Activated CD4-positive, alpha-beta T cell treated with anti-CD3 and anti-CD28 coated beads, Interleukin-2, amount 10 ng/mL, durations not matched to agents 7 days and 5 days (primary cell): ENCODE data around the gene DCBLD2. TPM values are rescaled to one million over a fixed set of nuclear protein-coding genes. Genes with fewer than 3 reads are reported as not detected.

Source experiments
- CTCF ChIA-PET: fragments of 350-600 bp; sonication (Branson Sonifier 250); formaldehyde crosslinking; loops from one replicate; lab custom pipeline; 2021; ENCODE audit warnings: antibody characterized with exemption; lab: Charles Lee
- POLR2A ChIA-PET: fragments of 350-600 bp; sonication (Branson Sonifier 250); formaldehyde crosslinking; loops from one replicate; lab custom pipeline; 2021; ENCODE audit warnings: antibody characterized with exemption; lab: Charles Lee
- DNase-seq: peaks from one replicate; pipeline ENCODE4 v3.0.0-alpha.2; 2020
- H3K27ac Mint-ChIP-seq: one replicate; pipeline ENCODE4 v1.8.0; 2021; ENCODE audit warnings: mild to moderate bottlenecking, moderate library complexity, mixed read lengths
- H3K27me3 Mint-ChIP-seq: one replicate; pipeline ENCODE4 v1.8.0; 2021; ENCODE audit warnings: mixed read lengths
- H3K36me3 Mint-ChIP-seq: one replicate; pipeline ENCODE4 v1.8.0; 2021; ENCODE audit warnings: low read depth, mixed read lengths
- H3K4me1 Mint-ChIP-seq: one replicate; pipeline ENCODE4 v1.8.0; 2021; ENCODE audit warnings: mixed read lengths
- H3K4me3 Mint-ChIP-seq: one replicate; pipeline ENCODE4 v1.8.0; 2021; ENCODE audit warnings: mild to moderate bottlenecking, moderate library complexity, mixed read lengths
- H3K9me3 Mint-ChIP-seq: one replicate; pipeline ENCODE4 v1.8.0; 2021; ENCODE audit warnings: mixed read lengths
- total RNA-seq, 2 experiments: library from RNA; stranded (reverse); gene quantifications; one replicate each; pipeline ENCODE4 v1.2.3, GENCODE V29; 2021

Gene DCBLD2
- total RNA-seq, 2 experiments from 2014 or later, result 3.2 to 3.9 TPM

DNA sequence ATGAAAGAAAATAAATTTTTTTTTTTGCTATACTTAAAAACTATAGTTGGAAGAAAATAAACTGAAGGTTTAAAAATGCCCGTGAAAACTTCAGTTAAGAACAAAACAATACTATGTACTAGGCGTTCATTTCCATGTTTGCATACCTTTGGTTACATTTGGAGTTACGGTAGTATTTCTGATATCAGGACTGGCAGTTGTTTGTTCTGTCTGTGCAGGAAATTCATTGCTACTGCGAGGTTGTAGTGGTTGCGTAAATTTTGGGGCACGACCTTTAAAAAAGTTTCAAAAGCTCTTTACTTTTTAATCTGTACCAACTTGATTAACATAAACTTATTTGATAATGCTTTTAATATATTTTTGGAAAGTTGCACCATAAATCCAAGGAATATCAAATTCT is 90.4 kb downstream of the DCBLD2 start:
- H3K27me3 Mint-ChIP-seq, result no peaks in the 10 kb centered on the region
- ChIA-PET CTCF (no interaction called here), POLR2A (no interaction called here)
- no peaks in the 10 kb centered on the region for H3K9me3 Mint-ChIP-seq
- DNase-seq, result no peak
- H3K4me1 Mint-ChIP-seq, result no peaks in the 10 kb centered on the region
- H3K36me3 Mint-ChIP-seq, result no peaks in the 10 kb centered on the region
- H3K4me3 Mint-ChIP-seq, result no peak overlapping the region
- no peak overlapping the region for H3K27ac Mint-ChIP-seq

GRCh38 chr3:98809557-98809956 is 91.9 kb downstream of the DCBLD2 start:
- Mint-ChIP-seq H3K4me3 (no peak overlapping the region), H3K27me3 (no peaks in the 10 kb centered on the region), H3K27ac (no peak overlapping the region), H3K9me3 (no peaks in the 10 kb centered on the region), H3K4me1 (no peaks in the 10 kb centered on the region), H3K36me3 (no peaks in the 10 kb centered on the region)
- DNase-seq, result no peak
- CTCF ChIA-PET, result no interaction called here
- POLR2A ChIA-PET, result no interaction called here

GRCh38 chr3:98808071-98808470 is 93.4 kb downstream of the DCBLD2 start:
- no peak overlapping the region for H3K27ac Mint-ChIP-seq
- no peaks in the 10 kb centered on the region for H3K9me3 Mint-ChIP-seq
- H3K4me1 Mint-ChIP-seq, result no peaks in the 10 kb centered on the region
- H3K36me3 Mint-ChIP-seq, result no peaks in the 10 kb centered on the region
- no peak for DNase-seq
- no peak overlapping the region for H3K4me3 Mint-ChIP-seq
- no peaks in the 10 kb centered on the region for H3K27me3 Mint-ChIP-seq
- ChIA-PET POLR2A (no interaction called here), CTCF (no interaction called here)

GRCh38 chr3:98807561-98807960 is 93.9 kb downstream of the DCBLD2 start:
- Mint-ChIP-seq H3K36me3 (no peaks in the 10 kb centered on the region), H3K9me3 (no peaks in the 10 kb centered on the region), H3K27me3 (no peaks in the 10 kb centered on the region), H3K4me1 (no peaks in the 10 kb centered on the region), H3K27ac (no peak overlapping the region), H3K4me3 (no peak overlapping the region)
- DNase-seq, result no peak
- POLR2A ChIA-PET, result no interaction called here
- CTCF ChIA-PET, result no interaction called here

- no peaks in the 10 kb centered on the region for H3K4me1 Mint-ChIP-seq
- no peak overlapping the region for H3K4me3 Mint-ChIP-seq
- H3K27ac Mint-ChIP-seq, result no peak overlapping the region
- CTCF ChIA-PET, result no interaction called here
- H3K27me3 Mint-ChIP-seq, result no peaks in the 10 kb centered on the region
- POLR2A ChIA-PET, result no interaction called here
- no peak for DNase-seq
- no peaks in the 10 kb centered on the region for H3K9me3 Mint-ChIP-seq
- H3K36me3 Mint-ChIP-seq, result no peaks in the 10 kb centered on the region
Observed at GRCh38 chr3:98807011-98807410, 94.5 kb downstream of the DCBLD2 start.

DNA sequence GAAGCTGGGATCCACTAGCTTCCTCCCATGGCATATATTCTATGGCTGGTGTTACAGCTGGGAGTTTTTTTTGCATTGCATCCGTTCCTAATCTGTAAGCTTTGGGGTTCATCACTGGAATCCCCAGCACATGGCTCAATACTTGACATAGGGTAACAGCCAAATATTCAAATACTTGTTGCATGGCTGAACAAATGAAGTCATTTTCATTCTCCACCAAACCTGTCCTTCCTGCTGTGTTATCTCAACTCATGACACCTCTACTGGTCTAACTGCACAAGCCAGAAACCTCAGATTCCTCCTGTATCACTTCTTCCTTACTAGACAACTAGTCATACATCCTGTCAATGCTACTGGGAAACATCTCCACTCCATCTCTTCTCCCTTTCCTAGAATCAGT is 95.0 kb downstream of the DCBLD2 start:
- Mint-ChIP-seq H3K4me1 (no peaks in the 10 kb centered on the region), H3K36me3 (no peaks in the 10 kb centered on the region), H3K9me3 (no peaks in the 10 kb centered on the region), H3K27ac (no peak overlapping the region), H3K4me3 (no peak overlapping the region), H3K27me3 (no peaks in the 10 kb centered on the region)
- DNase-seq, result no peak
- ChIA-PET CTCF (no interaction called here), POLR2A (no interaction called here)

DNA sequence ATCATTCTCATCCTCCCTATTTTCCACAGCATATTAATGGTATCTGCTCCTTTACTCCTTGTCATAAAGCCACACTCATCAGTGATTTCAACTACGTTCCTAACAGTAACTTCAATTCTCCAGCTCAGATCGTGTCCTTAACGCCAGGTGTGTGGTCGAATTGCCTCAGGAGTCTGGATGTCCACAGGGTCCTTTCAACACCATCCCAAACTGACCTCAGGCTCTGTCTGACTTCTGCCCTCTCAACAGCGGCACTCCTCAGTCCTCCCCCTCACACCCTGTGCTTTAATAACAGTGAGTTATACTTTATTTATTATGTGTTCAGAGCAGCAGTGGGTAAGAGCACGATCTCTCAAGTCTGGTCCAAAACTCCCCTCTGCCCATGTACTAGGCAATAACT is 95.9 kb downstream of the DCBLD2 start:
- Mint-ChIP-seq H3K4me3 (no peak overlapping the region), H3K36me3 (no peaks in the 10 kb centered on the region), H3K9me3 (no peaks in the 10 kb centered on the region), H3K27ac (no peak overlapping the region), H3K27me3 (no peaks in the 10 kb centered on the region), H3K4me1 (no peaks in the 10 kb centered on the region)
- ChIA-PET POLR2A (no interaction called here), CTCF (no interaction called here)
- no peak for DNase-seq

GRCh38 chr3:98801043-98801747 is 100.3 kb downstream of the DCBLD2 start:
- ChIA-PET POLR2A (no interaction called here), CTCF (no interaction called here)
- no peak overlapping the region for H3K27ac Mint-ChIP-seq
- H3K9me3 Mint-ChIP-seq, result no peaks in the 10 kb centered on the region
- H3K4me1 Mint-ChIP-seq, result no peaks in the 10 kb centered on the region
- H3K4me3 Mint-ChIP-seq, result no peak overlapping the region
- H3K36me3 Mint-ChIP-seq, result no peaks in the 10 kb centered on the region
- no peak for DNase-seq
- H3K27me3 Mint-ChIP-seq, result no peaks in the 10 kb centered on the region

DNA sequence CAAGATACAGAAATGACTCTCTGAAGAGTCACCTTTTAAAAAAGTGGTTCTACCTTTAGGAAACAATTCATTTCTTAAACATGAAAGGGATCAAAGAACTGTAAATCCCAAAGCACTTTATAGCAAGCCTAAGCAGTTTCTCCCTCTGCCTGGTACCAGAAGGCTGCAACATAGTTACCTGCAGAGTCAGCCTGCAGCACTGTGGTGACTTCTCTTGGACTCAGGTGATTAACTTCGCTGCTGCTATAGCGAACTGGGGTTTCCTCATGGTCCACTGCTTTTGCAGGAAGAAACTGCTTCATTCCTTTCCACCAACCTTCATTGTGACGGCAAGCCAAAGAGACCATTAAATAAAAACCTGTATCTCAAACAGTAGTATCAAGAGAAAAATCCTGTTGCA is 101.1 kb downstream of the DCBLD2 start:
- CTCF ChIA-PET, result no interaction called here
- no peak for DNase-seq
- Mint-ChIP-seq H3K4me1 (no peaks in the 10 kb centered on the region), H3K27me3 (no peaks in the 10 kb centered on the region), H3K4me3 (no peak overlapping the region), H3K36me3 (no peaks in the 10 kb centered on the region), H3K9me3 (no peaks in the 10 kb centered on the region), H3K27ac (no peak overlapping the region)
- POLR2A ChIA-PET, result no interaction called here

DNA sequence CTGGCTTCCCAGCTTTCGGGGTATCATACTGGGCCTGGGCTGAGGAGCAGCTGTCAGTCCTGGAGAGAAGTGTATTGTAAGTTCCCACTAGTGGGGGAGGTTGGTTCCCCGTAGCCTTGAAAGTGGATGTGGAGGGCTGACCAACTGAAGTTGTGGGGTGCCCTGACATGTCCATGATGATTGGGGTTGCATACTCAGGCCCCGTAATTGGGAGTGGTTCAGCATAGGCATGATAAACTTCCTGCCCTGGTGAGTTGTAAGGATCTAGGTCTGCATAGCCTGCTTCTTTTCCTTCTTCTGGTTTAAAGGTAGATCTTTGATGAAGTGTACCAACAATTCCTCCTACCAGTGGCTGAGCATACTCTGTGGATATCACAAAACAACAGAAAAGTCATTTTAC is 102.0 kb downstream of the DCBLD2 start:
- POLR2A ChIA-PET, result no interaction called here
- CTCF ChIA-PET, result no interaction called here
- Mint-ChIP-seq H3K4me1 (no peaks in the 10 kb centered on the region), H3K4me3 (no peak overlapping the region), H3K27me3 (no peaks in the 10 kb centered on the region), H3K27ac (no peak overlapping the region), H3K9me3 (no peaks in the 10 kb centered on the region), H3K36me3 (no peaks in the 10 kb centered on the region)
- no peak for DNase-seq

DNA sequence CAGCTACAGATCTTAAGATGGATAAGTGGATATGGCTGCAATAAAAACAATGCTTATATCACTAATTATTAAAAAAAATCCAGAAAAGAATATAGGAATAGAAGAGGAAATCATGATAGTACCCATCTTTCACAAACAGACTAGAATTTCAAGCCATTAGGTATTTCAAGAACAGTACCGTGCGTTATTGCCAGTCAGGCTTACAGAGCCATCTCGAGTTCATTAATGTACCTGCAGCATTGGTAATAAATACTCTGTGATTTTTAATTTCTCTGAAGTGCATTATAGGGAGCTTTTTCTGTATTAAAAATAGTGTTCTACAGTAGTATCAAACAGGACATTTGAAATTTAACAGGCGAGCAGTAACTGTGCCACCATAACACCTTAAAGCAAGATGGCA is 102.7 kb downstream of the DCBLD2 start:
- Mint-ChIP-seq H3K4me3 (no peak overlapping the region), H3K4me1 (no peaks in the 10 kb centered on the region), H3K27me3 (no peaks in the 10 kb centered on the region), H3K27ac (no peak overlapping the region), H3K9me3 (no peaks in the 10 kb centered on the region), H3K36me3 (no peaks in the 10 kb centered on the region)
- POLR2A ChIA-PET, result no interaction called here
- DNase-seq, result no peak
- CTCF ChIA-PET, result interaction anchor here (1.1 kb wide), 1 partner anchor 196 kb away, joined by 4 read pairs; no protein-coding TSS in a partner anchor

- CTCF ChIA-PET, result interaction anchor here (1.1 kb wide), 1 partner anchor 196 kb away, joined by 4 read pairs; no protein-coding TSS in a partner anchor
- POLR2A ChIA-PET, result no interaction called here
- Mint-ChIP-seq H3K27me3 (no peaks in the 10 kb centered on the region), H3K36me3 (no peaks in the 10 kb centered on the region), H3K9me3 (no peaks in the 10 kb centered on the region), H3K27ac (no peak overlapping the region), H3K4me1 (no peaks in the 10 kb centered on the region), H3K4me3 (no peak overlapping the region)
- DNase-seq, result no peak
Observed at GRCh38 chr3:98797905-98798304, 103.6 kb downstream of the DCBLD2 start.

DNA sequence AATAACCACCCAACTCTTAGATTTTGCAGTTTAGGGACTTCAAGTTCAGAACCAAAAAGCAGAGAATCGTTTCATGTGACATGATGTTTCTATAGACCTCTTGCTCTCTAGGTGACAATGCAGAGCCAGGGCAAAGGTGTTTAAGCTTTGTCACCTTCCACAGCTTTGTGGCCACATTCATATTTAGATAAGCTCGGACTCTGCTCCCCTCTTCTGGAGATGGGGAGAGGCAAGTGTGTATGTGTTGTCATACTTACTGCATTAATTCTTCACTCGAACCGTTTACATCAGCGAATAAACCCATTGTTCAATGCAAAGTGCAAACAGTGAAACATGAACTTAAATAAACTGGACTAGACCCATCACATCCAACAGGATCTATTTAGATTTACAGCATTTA is 105.2 kb downstream of the DCBLD2 start:
- no peaks in the 10 kb centered on the region for H3K9me3 Mint-ChIP-seq
- CTCF ChIA-PET, result no interaction called here
- no peak overlapping the region for H3K4me3 Mint-ChIP-seq
- H3K36me3 Mint-ChIP-seq, result no peaks in the 10 kb centered on the region
- no peaks in the 10 kb centered on the region for H3K4me1 Mint-ChIP-seq
- no peak overlapping the region for H3K27ac Mint-ChIP-seq
- no peak for DNase-seq
- POLR2A ChIA-PET, result no interaction called here
- peaks cover 1% of the 10 kb centered on the region for H3K27me3 Mint-ChIP-seq

DNA sequence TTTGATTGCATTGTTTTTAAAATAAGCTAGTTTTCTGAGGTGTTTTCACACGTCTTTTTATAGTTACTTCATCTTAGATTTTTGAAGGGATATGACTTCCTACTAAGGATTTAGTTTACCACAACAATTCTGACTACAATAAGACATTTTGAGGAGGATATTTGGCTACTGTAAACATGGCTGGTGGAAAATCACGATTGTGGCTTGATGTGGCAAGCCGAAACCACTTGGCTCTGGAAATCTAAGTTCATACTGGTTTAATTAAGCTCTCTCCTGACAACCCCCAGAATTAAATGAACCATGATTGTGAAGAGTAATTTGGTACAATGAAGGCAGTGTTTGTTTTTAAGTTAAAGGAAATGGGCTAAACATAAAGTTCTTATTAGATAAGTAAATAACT is 107.5 kb downstream of the DCBLD2 start:
- H3K27ac Mint-ChIP-seq, result no peak overlapping the region
- DNase-seq, result no peak
- no peaks in the 10 kb centered on the region for H3K9me3 Mint-ChIP-seq
- H3K27me3 Mint-ChIP-seq, result peaks cover 15% of the 10 kb centered on the region
- POLR2A ChIA-PET, result no interaction called here
- no peaks in the 10 kb centered on the region for H3K4me1 Mint-ChIP-seq
- no peak overlapping the region for H3K4me3 Mint-ChIP-seq
- CTCF ChIA-PET, result interaction anchor here (0.6 kb wide), 2 partner anchors 22 to 965 kb away, joined by 3 read pairs; no protein-coding TSS in a partner anchor
- no peaks in the 10 kb centered on the region for H3K36me3 Mint-ChIP-seq
